ENCODE results near the gene DPYD. TPM values are rescaled to one million over a fixed set of nuclear protein-coding genes. Genes with fewer than 3 reads are reported as not detected.

Gene DPYD
- total RNA-seq, 1 experiment from 2014 or later, result 7.0 TPM

DNA sequence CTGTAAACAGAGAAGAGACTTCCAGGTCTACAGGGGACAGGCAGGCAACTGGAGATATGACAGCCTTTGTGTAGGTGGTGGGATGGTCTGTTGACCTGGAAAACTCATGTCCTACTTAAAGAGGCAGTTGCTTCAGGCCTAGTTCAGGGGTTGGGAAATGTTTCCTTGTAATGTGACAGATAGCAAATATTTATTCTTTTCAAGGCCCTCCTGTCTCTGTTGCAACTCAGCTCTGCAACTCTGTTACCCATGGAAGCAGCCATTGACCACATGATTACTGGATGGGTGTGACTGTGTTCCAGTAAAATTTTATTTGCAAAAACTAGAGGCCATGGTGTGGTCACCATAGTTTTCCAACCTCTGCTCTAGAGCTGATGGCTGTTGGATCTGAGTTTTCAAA lies 857.3 kb downstream of the DPYD start:
- Histone ChIP-seq H3K27me3 (replicated peaks; ENCODE audit: control insufficient read depth, insufficient read depth, low read length) (no peaks in the 10 kb centered on the region), H3K9me3 (no peaks in the 10 kb centered on the region), H3K4me1 (no peaks in the 10 kb centered on the region), H3K36me3 (ENCODE audit: control insufficient read depth, insufficient read depth, low read length) (no peaks in the 10 kb centered on the region), H3K4me3 (ENCODE audit: low read depth, low read length) (no peak overlapping the region)
- CTCF ChIA-PET, result no interaction called here
- Mint-ChIP-seq H3K36me3 (ENCODE audit: insufficient read depth, unreplicated experiment) (no peaks in the 10 kb centered on the region), H3K9me3 (ENCODE audit: unreplicated experiment) (peaks cover 11% of the 10 kb centered on the region), H3K27ac (ENCODE audit: unreplicated experiment) (no peak overlapping the region), H3K27me3 (ENCODE audit: insufficient read depth, unreplicated experiment) (no peaks in the 10 kb centered on the region), H3K4me3 (ENCODE audit: unreplicated experiment) (no peak overlapping the region), H3K4me1 (ENCODE audit: low read depth, unreplicated experiment) (no peaks in the 10 kb centered on the region)
- BruUV-seq (replicated peaks), result no TSS peak
- TF ChIP-seq, protein P1, sequence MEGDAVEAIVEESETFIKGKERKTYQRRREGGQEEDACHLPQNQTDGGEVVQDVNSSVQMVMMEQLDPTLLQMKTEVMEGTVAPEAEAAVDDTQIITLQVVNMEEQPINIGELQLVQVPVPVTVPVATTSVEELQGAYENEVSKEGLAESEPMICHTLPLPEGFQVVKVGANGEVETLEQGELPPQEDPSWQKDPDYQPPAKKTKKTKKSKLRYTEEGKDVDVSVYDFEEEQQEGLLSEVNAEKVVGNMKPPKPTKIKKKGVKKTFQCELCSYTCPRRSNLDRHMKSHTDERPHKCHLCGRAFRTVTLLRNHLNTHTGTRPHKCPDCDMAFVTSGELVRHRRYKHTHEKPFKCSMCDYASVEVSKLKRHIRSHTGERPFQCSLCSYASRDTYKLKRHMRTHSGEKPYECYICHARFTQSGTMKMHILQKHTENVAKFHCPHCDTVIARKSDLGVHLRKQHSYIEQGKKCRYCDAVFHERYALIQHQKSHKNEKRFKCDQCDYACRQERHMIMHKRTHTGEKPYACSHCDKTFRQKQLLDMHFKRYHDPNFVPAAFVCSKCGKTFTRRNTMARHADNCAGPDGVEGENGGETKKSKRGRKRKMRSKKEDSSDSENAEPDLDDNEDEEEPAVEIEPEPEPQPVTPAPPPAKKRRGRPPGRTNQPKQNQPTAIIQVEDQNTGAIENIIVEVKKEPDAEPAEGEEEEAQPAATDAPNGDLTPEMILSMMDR (IDR thresholded peaks at IDR 0.05; ENCODE audit: insufficient read depth in 1 of 2, low read depth in 1 of 2, low read length in 1 of 2, severe bottlenecking in 1 of 2, unreplicated experiment in 1 of 2), result no peak
- intact Hi-C loops (cut with micrococcal nuclease; ENCODE audit: unreplicated experiment), result no loop called here
- DNase-seq, result peak in 1 of 2 experiments; percentile 14
- POLR2A ChIA-PET, result no interaction called here

DNA sequence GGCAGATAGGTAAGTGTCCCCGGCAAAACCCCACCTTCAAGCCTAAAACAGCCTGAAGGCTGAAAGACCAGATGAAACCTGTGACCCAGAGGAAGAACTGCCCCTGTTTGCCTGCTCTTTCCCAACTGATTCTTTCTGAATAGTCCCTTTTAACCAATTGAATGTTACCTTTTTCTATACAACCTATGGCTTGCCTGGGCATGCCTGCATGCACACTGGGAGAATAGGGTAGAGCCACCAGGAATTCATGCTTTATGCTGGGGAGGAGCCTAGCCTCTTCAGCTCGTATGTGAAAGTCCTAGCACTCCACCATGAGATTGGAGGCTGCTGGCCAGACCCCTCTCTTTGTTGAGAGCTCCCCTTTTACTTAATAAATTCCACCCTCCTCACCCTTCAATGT lies 859.2 kb downstream of the DPYD start:
- BruUV-seq (replicated peaks), result no TSS peak
- Histone ChIP-seq H3K4me3 (ENCODE audit: low read depth, low read length) (no peak overlapping the region), H3K27me3 (replicated peaks; ENCODE audit: control insufficient read depth, insufficient read depth, low read length) (no peaks in the 10 kb centered on the region), H3K9me3 (no peaks in the 10 kb centered on the region), H3K4me1 (no peaks in the 10 kb centered on the region), H3K36me3 (ENCODE audit: control insufficient read depth, insufficient read depth, low read length) (no peaks in the 10 kb centered on the region)
- Mint-ChIP-seq H3K27ac (ENCODE audit: unreplicated experiment) (no peak overlapping the region), H3K27me3 (ENCODE audit: insufficient read depth, unreplicated experiment) (no peaks in the 10 kb centered on the region), H3K4me3 (ENCODE audit: unreplicated experiment) (no peak overlapping the region), H3K4me1 (ENCODE audit: low read depth, unreplicated experiment) (no peaks in the 10 kb centered on the region), H3K36me3 (ENCODE audit: insufficient read depth, unreplicated experiment) (no peaks in the 10 kb centered on the region), H3K9me3 (ENCODE audit: unreplicated experiment) (peaks cover 13% of the 10 kb centered on the region)
- DNase-seq, result no peak
- ChIA-PET CTCF (no interaction called here), POLR2A (no interaction called here)
- intact Hi-C loops (cut with micrococcal nuclease; ENCODE audit: unreplicated experiment), result no loop called here
- TF ChIP-seq, protein P1 (IDR thresholded peaks at IDR 0.05; ENCODE audit: insufficient read depth in 1 of 2, low read depth in 1 of 2, low read length in 1 of 2, severe bottlenecking in 1 of 2, unreplicated experiment in 1 of 2), result no peak

DNA sequence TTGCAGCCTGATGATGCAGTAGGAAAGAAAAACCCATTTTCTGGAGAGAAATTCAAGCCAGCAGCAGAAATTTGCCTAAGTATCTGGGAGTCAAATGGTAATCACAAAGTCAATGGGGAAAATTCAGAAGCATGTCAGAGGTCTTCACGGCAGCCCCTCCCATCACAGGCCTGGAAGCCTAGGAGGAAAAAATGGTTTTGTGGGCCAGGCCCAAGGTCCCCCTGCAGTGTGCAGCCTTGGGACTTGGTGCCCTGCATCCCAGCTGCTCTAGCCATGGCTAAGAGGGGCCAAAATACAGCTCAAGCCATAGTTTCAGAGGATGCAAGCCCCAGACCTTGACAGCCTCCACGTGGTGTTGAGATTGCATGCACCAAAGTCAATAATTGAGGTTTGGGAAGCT lies 864.4 kb downstream of the DPYD start:
- Mint-ChIP-seq H3K27ac (ENCODE audit: unreplicated experiment) (no peak overlapping the region), H3K36me3 (ENCODE audit: insufficient read depth, unreplicated experiment) (no peaks in the 10 kb centered on the region), H3K4me3 (ENCODE audit: unreplicated experiment) (no peak overlapping the region), H3K27me3 (ENCODE audit: insufficient read depth, unreplicated experiment) (no peaks in the 10 kb centered on the region), H3K9me3 (ENCODE audit: unreplicated experiment) (peaks cover 13% of the 10 kb centered on the region), H3K4me1 (ENCODE audit: low read depth, unreplicated experiment) (no peaks in the 10 kb centered on the region)
- ChIA-PET POLR2A (no interaction called here), CTCF (no interaction called here)
- BruUV-seq (replicated peaks), result no TSS peak
- intact Hi-C loops (cut with micrococcal nuclease; ENCODE audit: unreplicated experiment), result no loop called here
- Histone ChIP-seq H3K9me3 (no peaks in the 10 kb centered on the region), H3K36me3 (ENCODE audit: control insufficient read depth, insufficient read depth, low read length) (no peaks in the 10 kb centered on the region), H3K4me3 (ENCODE audit: low read depth, low read length) (no peak overlapping the region), H3K4me1 (no peaks in the 10 kb centered on the region), H3K27me3 (replicated peaks; ENCODE audit: control insufficient read depth, insufficient read depth, low read length) (no peaks in the 10 kb centered on the region)
- TF ChIP-seq, protein P1 (IDR thresholded peaks at IDR 0.05; ENCODE audit: insufficient read depth in 1 of 2, low read depth in 1 of 2, low read length in 1 of 2, severe bottlenecking in 1 of 2, unreplicated experiment in 1 of 2), result no peak
- DNase-seq, result no peak
